RCC 7860 (cell line): ENCODE results near the gene LDLRAD4.

ENCODE experiments used
- DNase-seq: peaks from one replicate; pipeline ENCODE4 v3.0.0-alpha.2; 2015; ENCODE audit warnings: low spot score
- FAIRE-seq: peaks from 2 replicates; lab custom pipeline; 2012; peaks lifted over from hg19 to GRCh38; lab: Jason Lieb, UNC

The LDLRAD4 gene

DNA sequence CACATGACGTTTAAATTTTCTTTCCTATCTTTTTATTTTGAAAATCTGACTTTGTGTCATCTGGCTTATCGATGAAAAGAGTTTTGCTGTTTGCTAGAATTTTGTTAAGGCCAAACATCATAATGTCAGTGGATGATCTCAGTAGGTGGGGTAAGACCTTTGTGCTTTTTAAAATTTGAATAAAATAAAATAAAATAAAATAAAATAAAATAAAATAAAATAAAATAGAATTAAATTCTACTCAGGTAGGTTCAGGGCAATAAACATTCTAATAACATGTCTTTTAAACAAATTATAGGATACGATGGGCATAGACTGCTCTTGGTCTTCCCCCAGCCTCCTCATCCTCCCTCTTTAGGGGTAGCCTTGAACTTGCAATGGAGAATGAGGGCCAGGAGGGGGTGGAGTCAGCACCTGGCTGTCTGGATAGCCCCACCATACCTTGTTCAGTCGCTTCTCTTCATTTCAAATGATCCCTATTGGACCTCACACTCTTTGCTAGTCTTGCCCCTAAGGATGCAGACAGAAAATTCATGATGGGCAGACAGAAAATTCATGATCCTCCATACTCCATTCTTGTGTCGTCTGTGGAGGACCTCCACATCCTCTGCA is 8.1 kb downstream of the LDLRAD4 start:
- FAIRE-seq (no peak), DNase-seq (no peak)

DNA sequence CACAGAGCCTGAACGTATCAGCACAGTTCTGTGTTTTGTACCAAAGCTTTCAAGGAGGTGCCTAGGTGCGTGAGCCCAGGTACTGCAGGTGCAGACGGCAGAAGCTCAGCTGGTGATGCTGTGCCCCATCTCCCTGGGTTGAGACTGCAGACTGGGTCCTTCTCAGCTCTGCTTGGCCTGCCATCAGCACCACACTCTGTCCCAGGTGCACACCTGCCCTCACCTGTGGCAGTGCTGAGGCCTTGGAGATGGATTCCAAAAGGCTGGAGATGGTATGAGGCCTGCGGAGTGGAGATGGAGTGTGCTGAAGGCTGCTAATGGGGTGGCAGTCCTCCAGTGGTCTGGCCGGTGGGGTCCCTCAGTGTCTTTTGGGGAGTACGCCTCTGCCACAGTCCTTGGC is 9.3 kb downstream of the LDLRAD4 start:
- no peak for FAIRE-seq
- DNase-seq: no peak

DNA sequence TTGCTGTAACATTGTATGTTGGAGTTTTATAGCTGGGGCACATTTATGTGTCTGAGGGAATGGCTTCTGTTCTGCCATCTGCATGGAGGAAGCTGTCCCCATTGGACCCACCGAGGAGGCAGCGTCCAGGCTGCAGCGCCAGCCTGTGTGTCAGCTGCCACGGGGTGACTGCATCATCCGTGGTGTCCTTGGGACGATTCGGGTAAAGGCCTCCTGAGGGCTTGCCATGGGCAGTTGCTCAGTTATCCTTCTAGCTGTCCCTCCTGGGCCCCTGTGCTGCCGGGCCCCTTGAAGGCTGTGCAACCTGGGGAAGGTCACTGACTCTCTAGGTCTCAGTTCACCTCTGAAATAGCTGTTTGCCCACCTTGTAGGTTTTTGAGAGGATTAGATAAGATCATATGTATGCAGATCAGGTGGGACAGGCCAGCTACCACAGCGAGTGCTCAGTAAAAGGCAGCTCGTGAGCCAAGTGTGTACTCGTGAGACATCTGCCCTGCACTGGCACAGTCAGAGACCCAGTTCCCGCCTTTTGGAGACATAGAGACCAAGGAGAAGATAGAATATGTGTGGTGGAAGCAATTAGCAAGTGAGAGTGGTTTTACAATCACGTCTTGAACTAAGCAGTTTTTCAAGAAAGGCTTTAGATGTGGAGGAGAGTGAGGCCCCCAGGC is 10.6 kb downstream of the LDLRAD4 start:
- FAIRE-seq (no peak), DNase-seq (no peak)

DNA sequence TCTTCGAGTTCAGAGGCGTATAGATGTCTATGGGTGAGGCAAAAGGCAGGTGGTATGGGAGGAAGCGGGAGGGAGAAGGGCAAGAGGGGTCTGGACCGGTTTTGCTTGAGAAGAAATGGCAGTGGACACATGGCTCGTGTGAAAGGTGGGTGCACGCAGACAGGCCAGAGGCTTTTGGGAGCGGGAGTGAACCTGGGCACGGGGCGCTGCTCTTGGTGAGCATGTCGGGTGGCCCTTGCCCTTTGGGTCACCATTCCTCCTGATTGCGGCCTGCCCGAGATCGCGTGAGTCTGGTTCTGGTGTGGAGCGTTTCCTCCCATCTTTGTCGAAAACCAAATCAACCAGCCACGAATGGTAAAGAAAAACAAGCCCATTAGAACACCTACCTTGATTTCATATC is 12.6 kb downstream of the LDLRAD4 start:
- FAIRE-seq: no peak

DNA sequence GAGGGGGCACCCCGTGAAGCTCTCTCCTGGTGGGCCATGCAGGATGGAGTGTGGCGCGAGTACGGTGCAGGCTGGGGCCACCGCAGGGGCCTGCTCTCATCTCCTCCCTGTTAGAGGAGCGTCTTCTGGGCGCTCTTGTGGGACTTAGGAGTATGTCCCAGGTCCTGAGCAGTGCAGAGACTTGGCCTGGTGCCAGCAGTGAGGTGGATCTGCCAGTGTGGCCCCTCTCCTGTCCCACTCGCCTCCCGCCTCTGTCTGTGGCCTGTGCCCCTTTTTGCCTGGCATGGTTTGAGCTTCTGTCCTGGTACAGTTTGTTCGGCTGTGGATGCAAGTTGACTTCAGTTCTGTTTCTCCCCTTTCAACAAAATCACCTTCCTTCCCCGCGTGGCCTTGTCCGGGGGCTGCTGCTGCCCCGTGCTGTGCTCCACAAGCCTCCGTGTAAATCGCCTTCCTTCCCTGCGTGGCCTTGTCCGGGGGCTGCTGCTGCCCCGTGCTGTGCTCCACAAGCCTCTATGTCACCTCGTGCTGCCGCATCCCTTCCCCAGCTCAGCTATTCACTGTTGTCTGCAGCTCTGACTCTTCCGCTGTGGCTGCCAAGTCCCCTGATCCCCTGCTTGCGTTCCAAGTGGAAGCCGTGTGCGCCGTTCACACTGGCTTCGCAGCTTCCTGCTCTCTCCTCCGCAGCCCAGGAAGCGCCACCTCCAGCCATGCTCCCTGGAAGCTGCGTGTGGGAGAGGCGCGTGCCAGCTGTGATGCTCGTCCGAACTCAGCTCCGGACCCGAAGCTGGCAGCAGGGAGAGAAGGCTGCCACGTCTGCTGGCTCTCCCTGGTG is 13.7 kb downstream of the LDLRAD4 start:
- FAIRE-seq: no peak
- DNase-seq: no peak

More for the DNA sequence above, 12.6 kb downstream of the LDLRAD4 start:
- DNase-seq: no peak

DNA sequence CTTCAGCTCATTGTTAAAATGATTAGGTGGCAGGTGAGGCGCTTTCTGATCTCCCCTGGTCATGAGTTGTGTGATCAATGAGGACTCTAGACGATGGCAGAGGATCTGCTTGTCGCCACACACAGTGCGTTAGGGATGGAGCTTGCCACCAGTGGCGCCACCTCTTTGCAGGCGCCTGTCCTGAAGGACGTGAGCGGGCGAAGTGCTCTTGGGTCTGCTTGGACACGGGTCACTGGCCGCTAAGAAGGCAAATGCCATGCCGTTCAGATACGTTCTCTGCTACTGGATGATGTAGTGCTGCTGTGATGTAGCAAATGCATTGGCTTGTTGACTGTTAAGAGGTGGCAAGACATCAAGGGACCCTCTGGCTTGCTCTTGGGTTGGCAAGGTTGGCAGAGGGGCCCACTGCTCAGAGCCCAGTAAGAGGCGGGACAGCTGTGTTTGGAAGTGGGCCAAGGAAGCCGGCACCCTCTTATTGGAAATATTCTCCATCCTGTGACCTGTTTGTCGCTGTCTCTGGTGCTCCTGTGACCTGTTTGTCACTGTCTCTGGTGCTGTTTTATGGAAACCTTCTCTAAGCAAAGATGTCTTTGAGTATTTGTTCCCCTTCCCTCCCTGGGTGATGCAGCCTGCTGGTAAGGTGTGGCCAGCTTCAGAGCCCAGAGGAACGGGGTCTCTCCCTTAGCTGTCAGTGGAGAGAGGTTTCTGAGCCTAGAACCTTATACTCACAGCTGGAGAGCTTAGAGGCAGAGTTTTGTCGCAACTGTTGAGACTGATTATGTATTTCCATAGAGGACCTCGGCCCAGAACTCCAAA is 14.6 kb downstream of the LDLRAD4 start:
- FAIRE-seq: no peak

DNA sequence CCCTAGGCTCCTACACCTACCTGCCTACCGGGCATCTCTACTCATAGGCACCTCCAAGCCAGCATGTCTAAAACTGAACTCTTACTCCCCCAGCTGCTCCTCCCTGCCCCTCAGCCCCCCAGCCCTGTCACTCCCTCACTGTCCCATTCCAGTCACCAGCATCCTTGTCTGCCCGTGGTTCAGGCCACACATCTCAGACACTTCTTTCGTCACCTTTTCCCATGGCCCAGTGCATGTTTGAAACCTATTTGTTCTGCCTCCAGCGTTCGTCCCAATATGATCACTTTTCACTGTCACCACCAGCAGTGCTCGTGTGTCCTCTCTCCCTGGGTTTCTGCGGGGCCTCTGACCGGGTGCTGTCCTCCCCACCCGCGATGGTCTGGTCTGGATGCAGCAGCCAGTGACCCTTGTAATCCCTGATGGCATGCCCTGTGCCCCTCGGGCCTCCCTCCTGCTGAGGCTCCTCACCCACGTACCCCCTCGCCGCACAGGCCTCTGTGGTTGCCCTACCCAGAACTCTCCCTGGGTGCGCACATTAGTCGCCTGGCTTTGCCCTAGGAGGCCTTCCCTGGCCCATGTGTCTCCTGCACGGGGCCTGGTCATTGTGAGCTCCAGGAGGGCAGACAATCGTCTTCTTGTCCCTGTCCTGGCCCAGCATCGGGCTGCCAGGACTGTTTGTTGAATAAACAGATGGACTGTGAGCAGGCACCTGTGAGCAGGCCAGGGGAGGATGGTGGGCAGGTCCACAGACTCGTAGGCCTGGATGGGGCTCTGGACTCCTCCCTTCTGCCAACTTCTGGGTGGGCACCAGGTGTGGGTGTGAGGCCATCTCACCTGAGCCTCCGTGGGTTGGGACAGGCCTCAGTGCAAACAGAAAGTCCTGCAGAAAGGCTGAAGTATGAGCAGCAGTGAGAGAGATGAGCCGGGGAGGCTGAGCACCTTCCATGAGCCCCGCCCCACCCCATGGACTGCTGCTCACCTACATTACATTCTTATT is 15.5 kb downstream of the LDLRAD4 start:
- FAIRE-seq: no peak

More for the DNA sequence above, 14.6 kb downstream of the LDLRAD4 start:
- DNase-seq: no peak

DNA sequence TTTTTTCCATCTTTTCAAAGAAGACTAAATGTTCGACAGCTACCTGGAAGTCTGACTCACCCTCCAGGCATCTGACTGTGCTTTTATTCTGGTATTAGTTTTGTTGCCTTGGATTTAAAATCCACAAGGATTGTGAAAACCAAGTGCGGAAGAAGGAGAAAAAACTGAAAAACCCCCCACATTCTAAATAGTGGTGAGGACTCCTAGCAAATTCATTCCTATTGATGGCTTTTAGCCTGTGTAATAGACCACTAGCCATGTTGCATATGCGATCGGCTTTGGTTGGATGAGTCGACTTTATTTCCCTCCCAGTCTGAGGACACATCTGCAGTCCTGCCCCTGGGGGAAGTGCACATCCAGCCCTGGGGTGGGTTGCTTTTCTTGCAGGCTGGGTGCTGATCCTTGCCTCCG is 16.9 kb downstream of the LDLRAD4 start:
- DNase-seq: no peak
- FAIRE-seq: no peak

More for the DNA sequence above, 15.5 kb downstream of the LDLRAD4 start:
- no peak for DNase-seq

DNA sequence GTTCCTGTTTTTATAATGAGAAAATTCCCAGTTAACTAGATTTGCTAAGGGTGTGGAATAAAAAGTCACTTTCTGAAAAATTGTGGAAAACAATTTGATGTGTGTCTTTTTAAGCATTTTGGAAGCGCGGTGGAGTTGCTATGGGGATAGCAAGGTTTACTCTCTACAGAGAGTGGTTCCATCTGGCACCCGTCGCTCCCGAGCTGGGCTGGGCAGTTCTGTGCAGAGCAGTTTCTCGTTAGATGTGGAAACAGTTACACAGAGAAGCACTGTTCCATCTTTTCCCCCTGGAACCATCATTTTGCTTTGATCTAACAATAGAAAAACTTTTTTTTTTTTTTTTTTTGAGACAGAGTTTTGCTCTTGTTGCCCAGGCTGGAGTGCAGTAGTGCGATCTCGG is 17.4 kb downstream of the LDLRAD4 start:
- no peak for FAIRE-seq
- no peak for DNase-seq

DNA sequence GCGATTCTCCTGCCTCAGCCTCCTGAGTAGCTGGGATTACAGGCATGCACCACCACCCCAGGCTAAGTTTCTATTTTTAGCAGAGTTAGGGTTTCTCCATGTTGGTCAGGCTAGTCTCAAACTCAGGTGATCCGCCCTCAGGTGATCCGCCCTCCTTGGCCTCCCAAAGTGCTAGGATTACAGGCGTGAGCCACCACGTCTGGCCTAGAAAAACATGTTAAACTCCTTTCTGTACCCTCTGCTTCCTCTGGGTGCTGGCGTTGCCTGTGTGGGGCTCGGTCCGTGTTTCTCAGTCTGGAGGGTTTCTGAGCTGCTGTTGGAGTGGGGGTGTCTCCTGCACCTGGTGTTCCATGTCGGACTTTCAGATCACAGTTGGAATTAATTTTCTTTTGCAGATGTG is 17.9 kb downstream of the LDLRAD4 start:
- FAIRE-seq: no peak
- no peak for DNase-seq

DNA sequence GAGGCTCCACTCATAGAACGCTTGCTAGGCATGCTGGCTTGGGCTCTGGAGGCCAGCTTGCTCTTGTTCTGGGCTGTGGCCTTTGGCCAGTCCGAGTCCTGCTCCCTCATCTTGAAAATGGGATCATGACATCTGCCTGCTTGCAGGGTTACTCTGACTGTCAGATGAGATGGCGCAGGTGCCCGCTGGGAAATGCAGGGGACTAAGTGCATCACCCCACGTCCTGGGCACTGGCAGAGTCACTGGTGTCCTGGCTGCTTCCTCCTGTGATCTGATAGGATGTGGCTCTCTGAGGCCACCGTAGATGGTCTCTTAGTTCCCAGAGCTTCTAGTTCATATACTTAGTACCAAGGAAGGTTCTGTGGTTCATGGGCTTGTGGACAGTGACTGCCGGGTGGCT is 18.5 kb downstream of the LDLRAD4 start:
- DNase-seq (no peak), FAIRE-seq (no peak)

DNA sequence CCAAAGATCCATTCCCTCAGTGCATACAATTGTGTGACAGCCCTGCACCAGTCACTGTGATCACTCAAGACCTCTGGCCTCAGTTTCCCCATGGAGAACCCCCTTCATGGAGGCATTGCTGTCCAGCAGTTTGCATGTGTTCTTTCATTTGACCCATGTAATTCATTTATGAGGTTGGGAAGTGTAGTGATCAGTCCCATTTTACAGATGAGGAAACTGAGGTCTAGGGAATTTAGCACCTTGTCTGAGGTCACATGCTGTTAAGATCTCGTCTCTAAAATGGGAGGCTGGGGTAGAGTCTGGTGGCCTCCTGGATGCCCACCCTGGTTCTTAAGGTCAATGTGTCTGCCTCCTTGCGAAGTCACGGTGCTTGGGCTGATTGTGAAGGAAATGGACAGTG is 19.1 kb downstream of the LDLRAD4 start:
- no peak for FAIRE-seq

DNA sequence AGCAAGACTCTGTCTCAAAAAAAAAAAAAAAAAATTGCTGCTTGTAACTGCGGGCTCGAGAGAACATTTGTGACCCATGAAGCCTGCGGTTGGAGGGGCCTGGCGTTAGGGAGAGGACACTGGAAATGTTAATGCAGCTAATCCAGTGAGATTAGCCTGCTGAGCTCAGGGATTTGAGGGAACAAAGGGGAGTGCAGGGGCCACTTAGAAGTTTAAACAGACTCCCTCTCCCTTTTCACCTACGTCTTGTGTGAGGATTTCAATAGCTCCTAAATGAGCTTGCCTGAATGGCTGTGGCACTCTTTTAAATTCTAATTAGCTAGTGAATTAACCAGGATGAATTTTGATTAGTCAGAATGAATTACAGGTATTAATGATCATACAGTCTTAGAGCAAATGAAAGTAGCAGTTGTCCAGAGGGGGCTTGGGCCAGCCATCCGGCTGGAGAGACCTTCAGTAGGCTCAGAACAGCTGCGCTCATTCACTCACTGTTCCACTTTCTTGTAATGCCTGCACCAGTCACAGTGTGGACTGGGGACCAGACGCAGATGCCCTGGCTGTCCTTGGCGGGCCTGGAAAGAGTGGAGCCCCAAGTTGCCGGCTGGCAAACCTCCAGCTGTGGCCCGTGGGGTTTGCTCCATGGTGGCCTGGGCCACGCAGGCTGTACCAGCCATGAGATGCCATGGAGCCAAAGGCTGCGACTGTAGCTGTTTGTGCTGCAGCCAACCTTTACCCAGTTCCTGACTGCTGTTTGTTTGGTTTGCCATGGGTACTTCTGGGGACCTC is 20.8 kb downstream of the LDLRAD4 start:
- no peak for DNase-seq
- no peak for FAIRE-seq

More for the DNA sequence above, 19.1 kb downstream of the LDLRAD4 start:
- DNase-seq: no peak

DNA sequence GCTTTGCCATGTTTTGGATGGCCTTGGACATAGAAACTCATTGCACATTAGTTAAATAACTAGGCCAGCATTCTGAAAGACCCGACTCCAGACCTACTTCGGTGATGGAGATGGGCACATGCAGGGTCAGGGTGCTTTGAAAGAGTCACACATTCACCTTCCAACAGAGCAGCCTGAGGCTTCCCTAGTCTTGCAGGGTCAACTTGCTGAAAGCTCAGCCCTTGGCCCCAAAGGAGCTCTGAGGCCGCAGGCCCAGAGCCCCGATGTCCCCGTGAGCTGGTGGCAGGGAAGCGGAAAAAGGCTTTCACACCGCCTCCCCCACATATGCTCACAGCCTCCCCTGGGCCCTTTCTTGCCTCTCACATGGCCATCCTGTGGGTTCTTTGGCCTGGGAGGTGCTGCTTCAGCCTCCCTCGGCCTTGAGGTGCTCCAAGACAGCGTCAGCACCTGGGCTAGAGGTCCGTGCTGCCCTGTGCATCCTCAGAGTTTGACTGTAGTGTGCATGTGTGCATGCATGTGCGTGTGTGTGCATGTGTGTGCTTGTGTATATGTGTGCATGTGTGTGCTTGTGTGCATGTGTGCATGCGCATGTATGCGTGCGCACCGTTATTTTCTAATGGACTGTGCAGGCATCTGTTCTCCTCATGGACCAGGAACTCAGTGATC is 21.6 kb downstream of the LDLRAD4 start:
- no peak for FAIRE-seq
- DNase-seq: no peak

DNA sequence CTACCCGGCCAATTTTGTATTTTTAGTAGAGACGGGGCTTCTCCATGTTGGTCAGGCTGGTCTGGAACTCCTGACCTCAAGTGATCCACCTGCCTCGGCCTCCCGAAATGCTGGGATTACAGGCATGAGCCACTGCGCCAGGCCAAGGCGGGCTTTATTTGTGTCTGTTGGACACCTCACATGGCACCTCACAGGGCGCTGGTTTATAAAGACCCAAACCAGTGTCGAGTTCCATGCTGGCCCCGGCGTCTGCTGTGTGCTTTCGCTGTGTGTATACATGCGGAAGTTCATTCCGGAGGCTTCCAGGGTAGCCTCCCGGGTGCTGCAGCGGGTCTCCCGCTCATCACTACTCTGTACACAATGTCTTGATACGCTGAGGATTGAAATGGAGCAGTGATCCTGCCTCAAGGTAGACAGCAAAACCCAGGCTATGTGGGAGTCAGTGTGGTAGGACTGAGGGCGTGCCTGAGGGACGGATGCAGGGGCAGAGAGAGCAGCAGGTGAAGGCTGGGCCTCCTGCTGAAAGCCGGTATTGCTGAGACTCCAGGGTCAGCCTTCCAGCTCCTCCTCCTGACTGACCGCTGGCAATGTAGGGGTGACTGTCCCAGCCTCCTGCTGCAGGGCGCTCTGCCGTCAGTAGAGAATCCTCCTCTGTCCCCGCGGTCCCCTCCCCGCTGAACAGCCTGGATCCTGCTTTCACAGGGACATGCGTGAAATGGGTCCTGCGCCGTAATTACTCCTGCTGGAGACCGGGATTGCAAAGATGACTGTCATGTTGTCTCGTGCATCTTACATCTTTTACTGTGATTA is 22.7 kb downstream of the LDLRAD4 start:
- no peak for DNase-seq
- FAIRE-seq: no peak

DNA sequence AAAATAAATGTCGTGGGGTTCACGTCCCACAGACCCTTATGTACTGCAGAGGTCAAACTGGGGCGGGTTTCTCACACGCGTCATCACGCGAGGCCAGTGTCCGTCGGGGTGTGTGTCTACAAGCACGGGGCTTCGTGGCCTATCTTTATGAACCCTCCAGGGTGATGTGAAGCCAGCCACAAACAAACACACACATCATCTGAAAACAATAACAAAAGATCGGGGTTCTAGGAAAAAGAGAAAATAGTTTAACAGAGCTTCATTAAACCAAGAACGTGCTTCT is 23.3 kb downstream of the LDLRAD4 start:
- DNase-seq (no peak), FAIRE-seq (no peak)

DNA sequence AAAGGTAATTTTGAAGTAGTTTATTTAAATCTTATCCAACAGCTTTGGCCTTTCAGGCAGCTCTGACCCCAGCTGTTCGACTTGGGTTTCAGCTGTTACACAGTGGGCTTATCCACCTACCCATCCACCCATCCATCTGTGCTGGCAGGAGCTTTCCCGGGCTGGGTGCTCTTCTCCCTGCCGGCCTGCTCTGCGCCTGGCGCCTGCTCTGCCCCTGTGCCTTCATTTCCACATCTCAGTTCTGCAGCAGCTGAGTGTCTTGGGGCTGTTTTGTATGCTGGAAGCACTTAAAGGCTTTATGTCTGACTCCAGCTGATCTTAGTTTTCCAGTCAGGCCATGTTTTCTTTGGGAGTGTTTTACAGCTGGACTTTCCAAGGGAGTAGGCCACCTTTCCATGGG is 24.2 kb downstream of the LDLRAD4 start:
- no peak for FAIRE-seq
- DNase-seq: no peak

DNA sequence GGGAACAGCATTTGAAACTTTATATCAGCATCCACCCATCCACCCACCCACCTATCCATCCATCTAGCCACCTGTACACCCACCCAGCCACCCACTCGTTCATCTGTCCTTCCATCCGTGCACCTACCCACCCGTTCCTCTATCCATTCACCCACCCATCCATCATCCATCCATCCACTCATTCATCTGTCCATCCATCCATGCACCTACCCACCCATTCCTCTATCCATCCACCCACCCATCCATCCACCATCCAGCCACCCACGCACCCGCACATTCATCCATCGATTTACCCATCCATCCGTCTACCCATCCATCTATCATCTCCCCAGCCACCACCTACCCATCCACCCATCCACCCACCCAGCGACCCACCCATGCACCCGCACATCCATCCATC is 24.8 kb downstream of the LDLRAD4 start:
- FAIRE-seq (no peak), DNase-seq (no peak)
